HepG2 (cell line): ENCODE results near the gene GABRG3. TPM values are rescaled to one million over a fixed set of nuclear protein-coding genes. Genes with fewer than 3 reads are reported as not detected.

Experiments used
- ATAC-seq: fragments of 200-7000 bp; cut with Tn5 transposase; 3 replicates; pipeline ENCODE4 v1.9.1; 2020; ENCODE audit warnings: mild to moderate bottlenecking, moderate library complexity
- BruUV-seq: library from RNA; stranded (reverse); fragments of 400-500 nt; replicated peaks from 2 replicates; lab custom pipeline; 2021; lab: Mats Ljungman, UMichigan
- CTCF ChIA-PET: fragments of 300-600 bp; formaldehyde crosslinking; extraction: SDS; loops from one replicate; lab custom pipeline; 2021; ENCODE audit warnings: low total read pairs, inconsistent platforms, low intra/inter-chr PET ratio; lab: Yijun Ruan, JAX
- POLR2A ChIA-PET: fragments of 350-600 bp; sonication (Branson Sonifier 250); formaldehyde crosslinking; loops from one replicate; lab custom pipeline; 2020; ENCODE audit warnings: antibody characterized with exemption, inconsistent platforms; lab: Yijun Ruan, JAX
- DNase-seq: peaks from one replicate; pipeline ENCODE4 v3.0.0-alpha.2; 2015; ENCODE audit warnings: low spot score
- FAIRE-seq: peaks from 3 replicates; lab custom pipeline; 2011; peaks lifted over from hg19 to GRCh38; lab: Jason Lieb, UNC
- H2AFZ ChIP-seq: one replicate; pipeline ENCODE4 v1.6.1; 2011; ENCODE audit warnings: low read length, inconsistent platforms
- H3K27ac ChIP-seq: fragments of 300-600 bp; 3 replicates; pipeline ENCODE4 v1.8.0; 2011; ENCODE audit warnings: mixed run types, mild to moderate bottlenecking, mixed read lengths, low read length, inconsistent platforms; ENCODE audit not compliant: insufficient read depth; ENCODE audit errors: extremely low read length
- H3K27me3 ChIP-seq, 2 experiments: fragments of 200-600 bp in 1 of 2; 2 replicates in 1 of 2; 3 replicates in 1 of 2; pipeline versions ENCODE4 v1.6.0 to v1.8.0; 2011; ENCODE audit warnings: low read length in 2 of 2, mild to moderate bottlenecking in 2 of 2, moderate library complexity in 2 of 2, inconsistent platforms in 1 of 2; ENCODE audit not compliant: insufficient read depth in 2 of 2, control insufficient read depth in 1 of 2
- H3K36me3 ChIP-seq, 2 experiments: fragments of 200-600 bp in 1 of 2; replicated peaks in 1 of 2; 2 replicates in 1 of 2; 3 replicates in 1 of 2; pipeline versions ENCODE4 v1.5.1 to v1.8.0; 2011; ENCODE audit warnings: low read length in 2 of 2, inconsistent platforms in 1 of 2; ENCODE audit not compliant: insufficient read depth in 2 of 2, control insufficient read depth in 1 of 2
- H3K4me1 ChIP-seq: 2 replicates; pipeline ENCODE4 v1.5.1; 2012; ENCODE audit warnings: low read length, inconsistent platforms; ENCODE audit not compliant: insufficient read depth
- H3K4me2 ChIP-seq: 2 replicates; pipeline ENCODE4 v1.6.0; 2011; ENCODE audit warnings: low read depth, low read length, inconsistent platforms
- H3K4me3 ChIP-seq, 3 experiments: fragments of 200-600 bp in 1 of 3; sonication (generic), shearing (Covaris generic) in 1 of 3; replicated peaks in 1 of 3; 2 replicates each; pipeline ENCODE4 v1.5.1; 2011 to 2016; ENCODE audit warnings: low read length in 3 of 3, inconsistent platforms in 2 of 3, low read depth in 2 of 3, mild to moderate bottlenecking in 2 of 3, control low read depth in 1 of 3, mixed read lengths in 1 of 3; ENCODE audit not compliant: insufficient read depth in 1 of 3
- H3K79me2 ChIP-seq: one replicate; pipeline ENCODE4 v1.6.1; 2011; ENCODE audit warnings: low read length, inconsistent platforms; ENCODE audit not compliant: insufficient read depth
- H3K9ac ChIP-seq: 2 replicates; pipeline ENCODE4 v1.6.0; 2011; ENCODE audit warnings: mild to moderate bottlenecking, low read depth, low read length, inconsistent platforms; ENCODE audit not compliant: insufficient read depth
- H3K9me3 ChIP-seq: 2 replicates; pipeline ENCODE4 v1.5.1; 2012; ENCODE audit warnings: mild to moderate bottlenecking, low read length
- H4K20me1 ChIP-seq: 2 replicates; pipeline ENCODE4 v1.6.0; 2011; ENCODE audit warnings: inconsistent platforms, mild to moderate bottlenecking, low read length, moderate library complexity; ENCODE audit not compliant: insufficient read depth
- ARNTL ChIP-seq: sonication (generic); formaldehyde crosslinking; IDR thresholded peaks from 2 replicates; pipeline ENCODE4 v1.4.0; 2020; ENCODE audit warnings: mild to moderate bottlenecking, missing genetic modification reagents
- CEBPG ChIP-seq: IDR thresholded peaks from 2 replicates; pipeline ENCODE4 v1.6.1; 2016
- CERS6 ChIP-seq: sonication (generic); formaldehyde crosslinking; IDR thresholded peaks from 2 replicates; pipeline ENCODE4 v1.5.0; 2020; ENCODE audit warnings: missing genetic modification reagents
- FUBP1 ChIP-seq: sonication (generic); formaldehyde crosslinking; IDR thresholded peaks from 2 replicates; pipeline ENCODE4 v1.5.1; 2020; ENCODE audit warnings: missing genetic modification reagents, mild to moderate bottlenecking, borderline replicate concordance
- GLMP ChIP-seq: sonication (generic); formaldehyde crosslinking; IDR thresholded peaks from 2 replicates; pipeline ENCODE4 v1.9.0; 2021; ENCODE audit warnings: missing genetic modification reagents, mild to moderate bottlenecking, borderline replicate concordance
- KLF9 ChIP-seq: IDR thresholded peaks from 2 replicates; pipeline ENCODE4 v1.6.1; 2016; ENCODE audit warnings: low read depth
- MTA1 ChIP-seq: sonication (generic); formaldehyde crosslinking; IDR thresholded peaks from 2 replicates; pipeline ENCODE4 v1.4.0; 2020; ENCODE audit warnings: missing genetic modification reagents, mild to moderate bottlenecking, borderline replicate concordance
- PBX3 ChIP-seq: sonication (generic); formaldehyde crosslinking; IDR thresholded peaks from 2 replicates; pipeline ENCODE4 v1.8.1; 2023; ENCODE audit warnings: missing genetic modification reagents, inconsistent platforms, borderline replicate concordance
- POGK ChIP-seq: sonication (generic); formaldehyde crosslinking; conservative IDR thresholded peaks from 2 replicates; pipeline ENCODE4 v1.8.0; 2022; ENCODE audit warnings: mild to moderate bottlenecking, moderate library complexity, missing genetic modification reagents
- SAP130 ChIP-seq: IDR thresholded peaks from 2 replicates; pipeline ENCODE4 v1.6.1; 2016; ENCODE audit warnings: low read depth
- THAP9 ChIP-seq: sonication (generic); formaldehyde crosslinking; IDR thresholded peaks from 2 replicates; pipeline ENCODE4; 2020; ENCODE audit warnings: missing genetic modification reagents, mild to moderate bottlenecking, borderline replicate concordance
- ZIK1 ChIP-seq: sonication (generic); formaldehyde crosslinking; IDR thresholded peaks from 2 replicates; pipeline ENCODE4 v1.5.0; 2020; ENCODE audit warnings: mild to moderate bottlenecking, low read depth, missing genetic modification reagents, borderline replicate concordance
- ZNF891 ChIP-seq: sonication (generic); formaldehyde crosslinking; IDR thresholded peaks from 2 replicates; pipeline ENCODE4 v1.5.0; 2020; ENCODE audit warnings: mild to moderate bottlenecking, missing genetic modification reagents
- whole genome bisulfite sequencing: methylation state at CpG from one replicate; pipeline ENCODE4 v1.1.6; 2017; ENCODE audit warnings: low lambda C conversion rate; 5-methylcytosine and 5-hydroxymethylcytosine counted together
- in situ Hi-C: cut with HindIII; loops from 2 replicates; pipeline ENCODE4 v1.10.0; 2017; ENCODE audit warnings: low pct_unique_long_range_greater_than_20kb; ENCODE audit not compliant: extremely low pct_ligation_motif_present
- intact Hi-C: fragments of 100-400 bp; cut with micrococcal nuclease; formaldehyde crosslinking; loops from one replicate; pipeline ENCODE4 v1.10.0; 2022; ENCODE audit not compliant: unreplicated experiment
- polyA plus RNA-seq, 8 experiments: library from polyadenylated mRNA; depleted of rRNA in 3 of 8; stranded (reverse) in 7 of 8; unstranded in 1 of 8; fragments of >200 nt; fragmentation: Illumina TruSeq in 4 of 8; extraction: Trizol in 4 of 8; gene quantifications; 2 replicates each; pipeline versions ENCODE4 v1.2.1 to v1.2.3, GENCODE V29; 2011 to 2016; ENCODE audit warnings: low read depth in 4 of 8, missing spikeins in 1 of 8, mixed read lengths in 1 of 8; ENCODE audit not compliant: insufficient read depth in 1 of 8
- total RNA-seq, 5 experiments: library from RNA; depleted of rRNA; stranded (reverse); fragments of >200 nt; fragmentation: Illumina TruSeq; extraction: Trizol; gene quantifications; 2 replicates each; pipeline ENCODE4 v1.2.3, GENCODE V29; 2016; ENCODE audit warnings: low read depth in 1 of 5

The GABRG3 gene
- total and polyA plus RNA-seq, 2 of the 13 experiments (the other 11 are each of a cell fraction or from before 2014, with no cell fraction given): not detected

GRCh38 chr15:27360316-27360715 lies 389.3 kb downstream of the GABRG3 start:
- no TSS peak for BruUV-seq
- H3K36me3 ChIP-seq: no peaks in the 10 kb centered on the region
- H3K27ac ChIP-seq: no peak overlapping the region
- FAIRE-seq (no peak), ATAC-seq (no peak), DNase-seq (no peak)
- no peaks in the 10 kb centered on the region for H4K20me1 ChIP-seq
- in situ Hi-C loops: no loop called here
- no peaks in the 10 kb centered on the region for H3K9me3 ChIP-seq
- WGBS: no CpG with 5 or more reads among the region's 7 CpGs
- H3K4me2 ChIP-seq: no peak overlapping the region
- H3K4me3 ChIP-seq: no peak overlapping the region
- no peaks in the 10 kb centered on the region for H3K79me2 ChIP-seq
- ChIA-PET CTCF (no interaction called here), POLR2A (no interaction called here)
- no peaks in the 10 kb centered on the region for H3K4me1 ChIP-seq
- H3K9ac ChIP-seq: no peak overlapping the region
- H3K27me3 ChIP-seq: 0 out of 5 replicates have a peak, but pooled peaks cover 0 to 3% of the 10 kb centered on the region in 2 experiments
- intact Hi-C loops: no loop called here
- no peak overlapping the region for H2AFZ ChIP-seq
- no peak for TF ChIP-seq ZIK1 (CRISPR knock-in tag)
- no peak for TF ChIP-seq SAP130
- TF ChIP-seq FUBP1 (CRISPR knock-in tag): no peak
- no peak for TF ChIP-seq CERS6 (CRISPR knock-in tag)
- no peak for TF ChIP-seq CEBPG (CRISPR knock-in tag)
- TF ChIP-seq THAP9 (CRISPR knock-in tag): no peak
- no peak for TF ChIP-seq MTA1 (CRISPR knock-in tag)
- TF ChIP-seq GLMP (CRISPR knock-in tag): no peak
- no peak for TF ChIP-seq POGK (CRISPR knock-in tag)
- TF ChIP-seq KLF9: no peak
- TF ChIP-seq ARNTL (CRISPR knock-in tag): no peak
- no peak for TF ChIP-seq ZNF891
- TF ChIP-seq PBX3: no peak
